Urinary bladder (tissue), 4 donors: Measurements from ENCODE around the gene QPRT. TPM values are rescaled to one million over a fixed set of nuclear protein-coding genes. Genes with fewer than 3 reads are reported as not detected.
"Not testable (repeated sequence)": the region's sequence is repeated elsewhere in the genome, so short reads cannot be mapped to it uniquely, and the experiment has no call there.

ENCODE experiments used
- DNase-seq: peaks from one replicate; pipeline ENCODE4 v3.0.0-alpha.2; 2015; ENCODE audit errors: extremely low spot score
- H3K27ac ChIP-seq: one replicate; pipeline ENCODE4 v1.5.1; 2013; ENCODE audit warnings: low read depth, mild to moderate bottlenecking, moderate library complexity
- H3K36me3 ChIP-seq: one replicate; pipeline ENCODE4 v1.6.1; 2013; ENCODE audit warnings: mild to moderate bottlenecking, moderate library complexity; ENCODE audit not compliant: insufficient read depth
- H3K4me1 ChIP-seq: one replicate; pipeline ENCODE4 v1.6.1; 2013; ENCODE audit warnings: mild to moderate bottlenecking, moderate library complexity; ENCODE audit not compliant: insufficient read depth
- H3K4me3 ChIP-seq: one replicate; pipeline ENCODE4 v1.5.1; 2013; ENCODE audit warnings: low read depth, low read length
- WGBS: extraction: QIAGEN DNeasy Blood & Tissue Kit; methylation state at CpG from one replicate; pipeline ENCODE4 v1.1.7; 2013; 5-methylcytosine and 5-hydroxymethylcytosine counted together
- polyA plus RNA-seq: library from polyadenylated mRNA; stranded (reverse); fragments of 200-250 nt; gene quantifications from one replicate; pipeline ENCODE4 v1.2.3, GENCODE V29; 2013
- total RNA-seq: library from RNA; depleted of rRNA; stranded (reverse); fragments of >200 nt; gene quantifications from one replicate; pipeline ENCODE4 v1.2.3, GENCODE V29; 2014
- donor health status: healthy with polysubstance abuse.
- donor health status: healthy.

QPRT gene
- total RNA-seq (20.0 TPM), polyA plus RNA-seq (13.8 TPM)

DNA sequence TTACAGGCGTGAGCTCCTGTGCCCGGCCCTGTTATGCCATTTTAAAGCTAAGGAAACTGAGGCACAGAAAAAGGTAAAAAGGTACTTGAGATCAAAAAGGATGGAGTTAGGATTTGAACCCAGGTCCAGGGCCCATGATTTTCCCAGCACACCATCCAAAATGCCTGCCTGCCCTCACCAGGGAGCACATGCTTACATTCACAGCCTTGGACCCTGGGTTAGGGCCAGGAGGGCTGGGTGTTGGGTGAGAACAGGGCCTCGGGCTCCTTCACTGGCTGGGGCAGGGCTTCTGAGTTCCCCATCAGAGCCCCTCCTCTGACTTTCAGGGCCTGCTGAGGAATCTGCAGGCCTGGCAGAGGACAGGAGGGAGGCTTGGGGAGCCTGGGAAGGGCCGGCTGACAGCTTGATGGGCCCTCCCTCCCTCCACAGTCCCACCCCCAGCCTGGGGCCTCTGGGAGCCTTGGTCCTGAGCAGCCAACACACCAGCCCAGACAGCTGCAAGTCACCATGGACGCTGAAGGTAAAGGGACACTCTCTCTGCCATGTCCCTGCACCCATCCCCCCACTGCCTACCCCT, at the start of gene QPRT:
TSS of gene QPRT (plus strand) at position 490 of the 577 bp plus-strand sequence. CDS start at position 508, 18 bp downstream.
- Histone ChIP-seq H3K4me1 (no peaks in the 10 kb centered on the region), H3K4me3 (peak within 1 kb of the TSS; percentile 3), H3K36me3 (no peaks in the 10 kb centered on the region), H3K27ac (no peak within 1 kb of the TSS)
- peak; percentile 65 for DNase-seq
- WGBS: 40% methylated on average over 5 of the region's 5 CpGs

DNA sequence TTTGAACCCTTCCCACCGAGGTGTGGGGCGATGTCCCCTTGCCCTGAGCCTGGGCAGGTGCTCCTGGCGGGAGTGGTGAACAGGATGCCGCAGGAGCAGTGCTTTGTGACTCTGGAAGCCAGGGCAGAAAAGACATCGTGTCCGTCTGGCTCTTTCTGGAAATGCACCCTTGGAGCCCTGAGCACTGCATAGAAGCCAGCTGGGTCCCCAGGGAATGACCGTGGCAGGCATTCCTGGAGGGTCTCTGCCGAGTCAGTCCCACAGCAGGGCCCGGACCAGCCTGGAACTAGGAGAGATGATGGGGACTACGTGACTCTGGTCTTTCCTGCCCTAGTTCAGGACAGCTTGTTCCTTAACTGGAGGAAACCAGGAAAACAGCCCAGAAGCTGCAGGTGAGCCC, 49.7 kb upstream of the QPRT start:
- not testable (repeated sequence) for H3K27ac ChIP-seq, DNase-seq
- 79% methylated on average over 10 of the region's 10 CpGs for WGBS

DNA sequence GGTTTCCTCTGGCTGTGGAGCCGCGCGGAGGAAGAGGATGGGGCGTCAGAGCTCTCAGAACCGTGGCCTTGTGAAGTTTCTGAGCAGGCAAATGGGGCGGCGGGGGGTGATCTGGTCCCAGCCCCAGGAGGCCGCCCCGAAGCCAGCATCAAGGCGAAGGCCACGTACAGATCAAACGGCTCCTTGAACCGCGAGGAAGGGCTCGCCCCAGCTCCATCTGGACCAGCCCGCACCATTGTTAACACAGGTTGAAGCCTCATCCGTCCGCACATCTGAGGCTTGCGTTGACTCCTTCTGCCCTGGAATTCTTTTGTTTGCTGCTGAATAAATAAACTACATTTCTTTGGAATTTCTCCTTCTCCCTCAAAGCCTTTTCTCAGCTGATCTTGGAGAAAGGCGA, 47.3 kb upstream of the QPRT start:
- not testable (repeated sequence) for H3K36me3 ChIP-seq, H3K4me3 ChIP-seq, H3K4me1 ChIP-seq, DNase-seq, H3K27ac ChIP-seq
- 70% methylated on average over 20 of the region's 20 CpGs for WGBS

More for the DNA sequence above, 49.7 kb upstream of the QPRT start:
- not testable (repeated sequence) for H3K36me3 ChIP-seq, H3K4me1 ChIP-seq, H3K4me3 ChIP-seq

DNA sequence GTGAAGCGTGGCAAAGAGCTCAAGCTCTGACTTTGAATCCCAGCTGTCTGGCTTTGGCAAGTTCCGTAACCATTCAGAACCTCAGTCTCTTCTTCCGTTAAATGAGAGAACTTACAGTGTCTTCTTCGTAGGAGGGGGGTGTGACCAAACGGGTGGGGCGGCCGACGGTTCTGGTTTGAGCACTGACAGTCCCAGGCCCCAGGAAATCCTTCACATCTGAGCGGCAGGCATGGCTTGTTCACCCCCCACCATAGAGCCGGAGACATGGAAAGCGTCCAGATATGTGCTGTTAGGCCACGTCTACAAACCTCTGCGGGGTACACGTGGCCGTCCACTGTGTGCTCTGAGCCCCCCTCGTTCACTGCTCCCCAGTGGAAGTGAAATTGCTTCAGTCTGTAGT, 43.1 kb upstream of the QPRT start:
- WGBS: 73% methylated on average over 15 of the region's 16 CpGs
- H3K4me3 ChIP-seq, H3K36me3 ChIP-seq, H3K4me1 ChIP-seq, H3K27ac ChIP-seq, DNase-seq: not testable (repeated sequence)

DNA sequence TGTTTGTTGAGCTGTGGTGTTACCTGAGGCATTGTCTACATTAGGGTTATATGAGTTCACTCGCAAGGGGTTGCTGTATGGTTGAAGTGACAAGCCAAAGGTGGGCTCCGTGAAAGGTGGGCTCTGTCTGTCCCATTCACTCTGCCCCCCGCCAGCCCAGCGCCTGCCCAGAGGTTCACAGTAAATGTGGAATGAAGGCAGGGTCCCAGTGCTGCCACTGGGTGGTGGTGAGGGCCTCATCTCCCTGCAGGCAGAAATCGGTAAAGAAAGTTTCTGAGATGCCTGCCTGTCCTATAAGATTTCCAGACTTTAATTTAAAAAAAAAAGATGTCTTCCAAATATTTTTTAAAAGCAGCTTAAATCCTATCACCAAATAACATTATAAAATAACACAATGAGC, 42.6 kb upstream of the QPRT start:
- H3K4me1 ChIP-seq, H3K36me3 ChIP-seq, DNase-seq, H3K27ac ChIP-seq, H3K4me3 ChIP-seq: not testable (repeated sequence)
- 47% methylated on average over 1 of the region's 5 CpGs for WGBS

DNA sequence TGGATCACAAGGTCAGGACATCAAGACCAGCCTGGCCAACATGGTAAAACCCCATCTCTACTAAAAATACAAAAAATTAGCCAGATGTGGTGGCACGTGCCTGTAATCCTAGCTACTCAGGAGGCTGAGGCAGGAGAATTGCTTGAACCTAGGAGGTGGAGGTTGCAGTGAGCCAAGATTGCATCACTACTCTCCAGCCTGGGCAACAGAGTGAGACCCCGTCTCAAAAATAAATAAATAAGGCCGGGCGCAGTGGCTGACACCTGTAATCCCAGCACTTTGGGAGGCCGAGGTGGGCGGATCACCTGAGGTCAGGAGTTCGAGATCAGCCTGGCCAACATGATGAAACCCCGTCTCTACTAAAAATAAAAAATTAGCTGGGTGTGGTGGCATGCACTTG, 40.2 kb upstream of the QPRT start:
- H3K27ac ChIP-seq, H3K36me3 ChIP-seq, DNase-seq, H3K4me3 ChIP-seq, H3K4me1 ChIP-seq: not testable (repeated sequence)
- WGBS: 94% methylated on average over 8 of the region's 8 CpGs

DNA sequence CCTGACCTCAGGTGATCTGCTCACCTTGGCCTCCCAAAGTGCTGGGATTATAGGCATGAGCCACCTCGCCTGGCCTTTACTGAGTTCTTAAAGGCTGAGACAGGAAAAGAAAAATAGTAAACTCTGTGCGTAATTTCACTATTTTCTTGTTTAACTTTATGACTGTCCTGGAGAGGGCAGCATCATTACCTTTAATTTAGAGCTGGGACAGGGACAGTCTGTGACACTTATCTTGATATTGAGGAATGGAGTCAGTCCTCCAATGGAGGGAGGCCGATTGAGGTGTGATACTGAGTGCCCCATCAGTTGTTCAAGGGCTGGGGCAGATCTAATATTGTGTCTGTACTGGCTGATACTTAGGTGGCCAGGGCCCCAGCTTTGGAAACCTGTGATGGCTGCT, 37.4 kb upstream of the QPRT start:
- WGBS: 61% methylated on average over 3 of the region's 3 CpGs

DNA sequence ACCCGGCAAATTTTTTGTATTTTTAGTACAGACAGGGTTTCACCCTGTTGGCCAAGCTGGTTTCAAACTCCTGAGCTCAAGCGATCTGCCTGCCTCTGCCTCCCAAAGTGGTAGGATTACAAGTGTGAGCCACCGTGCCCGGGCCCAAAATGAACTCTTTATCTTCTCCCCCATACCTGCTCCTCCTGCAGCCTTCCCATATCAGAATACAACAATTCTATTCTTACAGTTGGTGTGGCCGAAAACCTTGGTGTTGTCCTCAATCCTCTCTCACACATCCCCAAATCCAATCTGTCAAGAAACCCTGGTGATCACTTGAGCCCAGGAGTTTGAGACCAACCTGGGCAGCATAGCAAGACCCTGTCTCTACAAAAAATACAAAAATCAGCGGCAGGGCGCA, 35.4 kb upstream of the QPRT start:
- 92% methylated on average over 7 of the region's 7 CpGs for WGBS
- Histone ChIP-seq H3K27ac (no peak overlapping the region), H3K4me1 (no peaks in the 10 kb centered on the region), H3K4me3 (no peak overlapping the region), H3K36me3 (no peaks in the 10 kb centered on the region)
- DNase-seq: no peak

More for the DNA sequence above, 37.4 kb upstream of the QPRT start:
- Histone ChIP-seq H3K36me3 (no peaks in the 10 kb centered on the region), H3K27ac (no peak overlapping the region), H3K4me3 (no peak overlapping the region), H3K4me1 (no peaks in the 10 kb centered on the region)
- no peak for DNase-seq

DNA sequence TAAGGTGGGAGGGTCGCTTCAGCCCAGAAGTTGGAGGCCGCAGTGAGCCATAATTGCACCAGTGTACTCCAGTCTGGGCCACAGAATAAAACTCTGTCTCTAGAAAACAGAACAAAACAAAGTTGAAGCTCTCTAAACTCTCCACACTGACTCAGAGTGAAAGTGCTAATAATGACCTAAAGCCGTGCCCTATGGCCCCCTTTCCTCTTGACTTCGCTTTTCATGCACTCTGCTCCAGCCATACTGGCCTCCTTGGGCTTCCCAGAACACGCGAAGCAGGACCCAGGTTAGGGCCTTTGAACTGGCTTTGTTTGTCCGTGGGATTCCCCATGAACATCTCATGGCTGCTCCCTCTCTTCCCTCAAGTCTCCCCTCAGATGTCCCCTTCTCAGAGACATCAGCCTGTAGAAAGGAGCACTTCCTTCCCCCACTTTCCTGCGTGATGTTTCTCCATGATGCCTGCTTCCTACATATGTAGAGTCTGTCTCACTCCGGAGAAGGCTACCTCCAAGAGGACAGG, 34.6 kb upstream of the QPRT start:
- Histone ChIP-seq H3K36me3 (no peaks in the 10 kb centered on the region), H3K4me3 (no peak overlapping the region), H3K4me1 (no peaks in the 10 kb centered on the region), H3K27ac (no peak overlapping the region)
- DNase-seq: no peak
- WGBS: 89% methylated on average over 9 of the region's 9 CpGs

DNA sequence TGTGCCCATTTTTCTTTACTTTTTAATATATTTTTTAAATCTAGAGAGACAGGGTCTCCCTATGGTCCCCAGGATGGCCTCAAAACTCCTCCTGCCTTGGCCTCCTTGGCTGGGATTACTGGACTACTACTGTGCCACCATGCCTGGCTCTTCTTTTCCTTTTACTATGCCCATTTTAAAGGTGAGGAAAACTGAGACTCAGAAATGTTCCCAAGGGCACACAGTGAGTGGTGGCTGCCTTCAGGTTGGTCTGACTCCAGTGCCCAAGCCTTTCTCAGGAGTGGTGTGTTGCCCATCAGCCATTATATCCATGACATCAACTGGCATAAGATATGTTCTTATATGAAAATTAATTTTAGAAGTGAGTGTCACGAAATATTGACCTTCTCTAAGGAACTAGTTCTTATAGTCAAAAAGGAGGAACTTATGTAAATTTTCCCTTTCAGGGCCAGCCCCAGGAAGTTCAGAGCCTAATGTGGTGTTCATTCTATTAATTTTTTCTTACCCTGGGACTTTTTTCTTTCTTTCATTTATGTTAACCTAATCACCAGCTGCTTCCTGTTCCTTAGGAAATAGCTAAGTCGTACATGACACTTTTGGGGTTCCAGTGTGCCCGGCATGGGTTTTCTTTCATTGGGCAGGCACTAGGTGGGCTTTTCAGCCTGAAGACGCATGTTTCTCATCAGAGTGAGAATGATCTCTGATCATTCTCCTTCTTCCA, 33.8 kb upstream of the QPRT start:
- DNase-seq: no peak
- no peaks in the 10 kb centered on the region for H3K36me3 ChIP-seq

DNA sequence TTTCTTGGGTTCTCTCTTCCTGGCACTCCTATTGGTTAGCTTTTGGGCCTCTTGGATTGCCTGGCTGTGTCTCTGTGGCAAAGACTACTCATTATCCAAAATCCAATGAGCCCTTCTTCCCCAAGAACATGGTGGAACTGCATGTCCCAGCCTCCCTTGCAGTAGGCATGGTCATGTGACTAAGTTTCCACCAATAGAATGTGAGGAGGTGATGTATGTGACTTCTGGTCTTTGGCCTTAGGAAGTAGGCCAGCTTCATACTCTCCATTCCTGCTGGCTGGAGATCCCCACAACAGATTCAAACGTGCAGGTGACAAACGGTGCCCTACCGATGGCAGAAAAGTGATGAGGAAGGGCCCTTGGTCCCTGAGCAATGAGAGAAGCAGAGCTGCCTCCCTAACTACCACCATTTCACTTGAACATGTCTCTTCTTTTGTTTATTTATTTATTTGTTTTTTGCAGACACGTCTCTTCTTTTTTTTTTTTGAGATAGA, 33.2 kb upstream of the QPRT start:
- no peak overlapping the region for H3K27ac ChIP-seq
- no peak for DNase-seq
- H3K4me1 ChIP-seq: no peaks in the 10 kb centered on the region
- no peak overlapping the region for H3K4me3 ChIP-seq
- no peaks in the 10 kb centered on the region for H3K36me3 ChIP-seq
- WGBS: 77% methylated on average over 4 of the region's 4 CpGs

More for the DNA sequence above, 33.8 kb upstream of the QPRT start:
- no peak overlapping the region for H3K4me3 ChIP-seq
- no peak overlapping the region for H3K27ac ChIP-seq
- no peaks in the 10 kb centered on the region for H3K4me1 ChIP-seq
- 73% methylated on average over 4 of the region's 4 CpGs for WGBS

DNA sequence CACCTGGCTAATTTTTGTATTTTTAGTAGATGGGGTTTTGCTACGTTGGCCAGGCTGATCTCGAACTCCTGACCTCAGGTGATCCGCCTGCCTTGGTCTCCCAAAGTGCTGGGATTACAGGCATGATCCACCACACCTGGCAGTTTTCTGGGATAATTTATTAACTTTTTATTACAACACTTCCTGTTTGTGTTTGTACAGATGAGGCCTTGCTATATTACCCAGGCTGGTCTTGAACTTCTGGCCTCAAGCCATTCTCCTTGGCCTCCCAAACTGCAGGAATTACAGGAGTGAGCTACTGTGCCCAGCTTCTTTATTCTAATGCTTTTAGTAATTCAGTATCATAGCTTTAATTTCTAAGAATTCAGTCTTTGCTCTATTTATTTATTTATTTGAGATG, 32.0 kb upstream of the QPRT start:
- DNase-seq: no peak
- no peak overlapping the region for H3K4me3 ChIP-seq
- H3K36me3 ChIP-seq: no peaks in the 10 kb centered on the region
- no peak overlapping the region for H3K27ac ChIP-seq
- no peaks in the 10 kb centered on the region for H3K4me1 ChIP-seq
- 90% methylated on average over 3 of the region's 3 CpGs for WGBS

DNA sequence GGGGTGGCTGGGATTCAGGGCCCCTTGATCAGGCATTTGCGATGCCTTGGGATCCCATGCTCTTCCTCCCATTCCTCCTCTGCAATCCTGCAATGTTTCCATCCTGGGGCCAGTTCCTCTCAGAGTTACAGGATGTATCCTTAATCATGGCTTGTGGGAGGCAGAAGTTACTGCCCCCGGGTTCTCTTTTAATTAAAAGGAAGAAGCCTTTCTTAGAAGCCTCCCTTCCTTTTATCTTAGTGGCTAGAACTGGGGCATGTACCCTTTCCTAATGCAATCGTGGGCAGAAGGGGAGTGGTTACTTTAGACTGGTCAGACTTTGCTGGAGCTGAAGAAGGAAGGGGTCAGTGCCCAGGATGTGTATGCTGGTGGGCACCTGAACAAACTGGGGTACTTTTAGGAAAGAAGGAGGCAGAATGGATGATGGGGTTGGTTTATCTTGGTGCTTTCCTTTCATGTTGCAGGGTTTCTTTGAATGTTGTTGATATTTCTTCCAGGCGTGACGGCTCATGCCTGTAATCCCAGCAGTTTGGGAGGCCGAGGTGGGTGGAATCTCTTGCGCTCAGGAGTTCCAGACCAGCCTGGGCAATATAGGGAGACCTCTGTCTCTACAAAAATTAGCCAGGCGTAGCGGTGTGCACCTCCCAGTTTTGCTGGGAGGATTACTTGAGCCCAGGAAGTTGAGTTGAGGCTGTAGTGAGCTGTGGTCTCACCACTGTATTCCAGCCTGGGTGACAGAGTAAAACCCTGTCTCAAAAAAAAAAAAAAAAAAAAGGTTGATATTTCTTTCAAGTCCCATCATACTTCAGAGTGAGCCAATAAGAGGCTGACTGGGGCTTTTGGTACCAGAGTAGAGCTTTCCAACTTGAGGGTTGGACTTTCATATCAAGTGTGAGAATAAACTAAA, 29.1 kb upstream of the QPRT start:
- WGBS: 73% methylated on average over 9 of the region's 9 CpGs
- no peaks in the 10 kb centered on the region for H3K36me3 ChIP-seq
- no peak overlapping the region for H3K27ac ChIP-seq
- no peaks in the 10 kb centered on the region for H3K4me1 ChIP-seq
- DNase-seq: no peak
- no peak overlapping the region for H3K4me3 ChIP-seq
